Gastroesophageal sphincter (tissue), 4 donors: ENCODE results near the gene SPSB1. TPM values are rescaled to one million over a fixed set of nuclear protein-coding genes. Genes with fewer than 3 reads are reported as not detected.

Experiments used
- ATAC-seq: fragments of 150-250 bp; one replicate; pipeline ENCODE4 v1.9.1; 2016; ENCODE audit warnings: mild to moderate bottlenecking, moderate library complexity
- H3K27ac ChIP-seq, 4 donors: fragments of 200-600 bp; sonication (generic) in 3 of 4; 1 replicate in 3 of 4; 2 replicates in 1 of 4; pipeline ENCODE4 v1.5.1; 2016 to 2019
- H3K27me3 ChIP-seq: fragments of 200-600 bp; sonication (generic); one replicate; pipeline ENCODE4 v1.5.1; 2019
- H3K36me3 ChIP-seq, 2 donors: fragments of 200-600 bp; sonication (generic); one replicate each; pipeline ENCODE4 v1.5.1; 2019; ENCODE audit warnings: control low read depth in 1 of 2
- H3K4me1 ChIP-seq, 3 donors: fragments of 200-600 bp; sonication (generic); 1 replicate in 2 of 3; 2 replicates in 1 of 3; pipeline ENCODE4 v1.5.1; 2016 to 2019; ENCODE audit warnings: control low read depth in 2 of 3
- H3K4me3 ChIP-seq, 2 donors: fragments of 200-600 bp; sonication (generic); one replicate each; pipeline ENCODE4 v1.5.1; 2019; ENCODE audit warnings: mild to moderate bottlenecking in 1 of 2, moderate library complexity in 1 of 2
- H3K9me3 ChIP-seq, 3 donors: fragments of 200-600 bp; sonication (generic); one replicate each; pipeline ENCODE4 v1.5.1; 2017 to 2019; ENCODE audit warnings: control low read depth in 2 of 3
- EP300 ChIP-seq: sonication (generic); formaldehyde crosslinking; IDR thresholded peaks from one replicate; pipeline ENCODE4 v1.6.1; 2017; ENCODE audit warnings: antibody characterized with exemption, mild to moderate bottlenecking
- POLR2A ChIP-seq, 2 donors: fragments of 450-650 bp; IDR thresholded peaks; one replicate each; pipeline ENCODE4 v1.6.1; 2017; ENCODE audit warnings: antibody characterized with exemption in 2 of 2, mild to moderate bottlenecking in 2 of 2, moderate library complexity in 1 of 2
- POLR2AphosphoS5 ChIP-seq: sonication (generic); formaldehyde crosslinking; IDR thresholded peaks from one replicate; pipeline ENCODE4 v1.6.1; 2017; ENCODE audit warnings: antibody characterized with exemption
- WGBS, 2 donors: methylation state at CpG; one replicate each; pipeline ENCODE4 v1.1.5; 2018; ENCODE audit warnings: low coverage in 1 of 2; 5-methylcytosine and 5-hydroxymethylcytosine counted together
- total RNA-seq, 4 donors: library from RNA; depleted of rRNA; stranded (reverse); fragments of >200 nt; gene quantifications; one replicate each; pipeline ENCODE4 v1.1.0, GENCODE V29; 2016
- TF ChIP-seq, protein P1 (sequence below), 4 experiments: fragments of 200-600 bp in 2 of 4; fragments of 450-650 bp in 2 of 4; sonication (generic) in 1 of 4; IDR thresholded peaks; one replicate each; pipeline ENCODE4 v1.5.1; 2017 to 2019; ENCODE audit warnings: antibody characterized with exemption in 4 of 4, mild to moderate bottlenecking in 2 of 4, moderate library complexity in 2 of 4

The SPSB1 gene
- total RNA-seq, 4 donors from 2014 or later, result 56.3 to 111 (median 99.5) TPM

DNA sequence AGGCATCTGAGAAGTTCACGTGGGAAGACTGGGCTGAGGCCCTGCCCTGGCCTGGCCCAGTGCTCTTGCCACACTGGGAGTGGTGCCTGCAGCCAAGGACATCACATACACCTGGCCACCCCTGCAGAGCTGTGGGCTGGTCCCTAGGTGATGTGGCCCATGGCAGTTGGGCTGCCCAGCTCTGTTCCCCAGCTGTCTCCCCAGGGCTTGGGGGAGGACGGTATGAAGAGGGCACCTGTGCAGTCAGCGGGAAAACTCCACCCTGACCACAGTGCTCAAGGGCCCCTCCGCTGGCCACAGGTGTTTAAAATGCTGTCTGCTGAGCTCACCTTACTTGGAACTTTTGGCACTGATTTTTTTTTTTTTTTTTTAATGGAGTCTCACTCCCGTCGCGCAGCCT is 126.2 kb downstream of the SPSB1 start:
- Histone ChIP-seq H3K36me3 (no peaks in the 10 kb centered on the region), H3K27me3 (no peaks in the 10 kb centered on the region), H3K4me1 (peaks cover 0 to 14% (median 8%) of the 10 kb centered on the region in 3 donors), H3K27ac (no peak overlapping the region), H3K9me3 (no peaks in the 10 kb centered on the region), H3K4me3 (no peak overlapping the region)
- WGBS, 2 donors, result 100% methylated on average over 3 of the region's 7 CpGs; no CpG with 5 or more reads in 1 of the 2 donors
- ATAC-seq, result no peak
- TF ChIP-seq POLR2A (IDR thresholded peaks at IDR 0.05) (no peak), EP300 (no peak), POLR2AphosphoS5 (no peak)
- TF ChIP-seq, protein P1, sequence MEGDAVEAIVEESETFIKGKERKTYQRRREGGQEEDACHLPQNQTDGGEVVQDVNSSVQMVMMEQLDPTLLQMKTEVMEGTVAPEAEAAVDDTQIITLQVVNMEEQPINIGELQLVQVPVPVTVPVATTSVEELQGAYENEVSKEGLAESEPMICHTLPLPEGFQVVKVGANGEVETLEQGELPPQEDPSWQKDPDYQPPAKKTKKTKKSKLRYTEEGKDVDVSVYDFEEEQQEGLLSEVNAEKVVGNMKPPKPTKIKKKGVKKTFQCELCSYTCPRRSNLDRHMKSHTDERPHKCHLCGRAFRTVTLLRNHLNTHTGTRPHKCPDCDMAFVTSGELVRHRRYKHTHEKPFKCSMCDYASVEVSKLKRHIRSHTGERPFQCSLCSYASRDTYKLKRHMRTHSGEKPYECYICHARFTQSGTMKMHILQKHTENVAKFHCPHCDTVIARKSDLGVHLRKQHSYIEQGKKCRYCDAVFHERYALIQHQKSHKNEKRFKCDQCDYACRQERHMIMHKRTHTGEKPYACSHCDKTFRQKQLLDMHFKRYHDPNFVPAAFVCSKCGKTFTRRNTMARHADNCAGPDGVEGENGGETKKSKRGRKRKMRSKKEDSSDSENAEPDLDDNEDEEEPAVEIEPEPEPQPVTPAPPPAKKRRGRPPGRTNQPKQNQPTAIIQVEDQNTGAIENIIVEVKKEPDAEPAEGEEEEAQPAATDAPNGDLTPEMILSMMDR (IDR thresholded peaks at IDR 0.05), result no peak

Other genes with a start within 250 kb of the SPSB1 start
- 1 to 10 TPM in 1 of 4 donors, under 1 TPM in 3; 0.16 to 2.7 (median 0.39) TPM for gene SLC2A5, start 223.3 kb upstream of the SPSB1 start, total RNA-seq
- 1 to 10 TPM; 2.8 to 4.4 (median 4.0) TPM for gene GPR157, start 163.8 kb upstream of the SPSB1 start, total RNA-seq
- gene H6PD, start 58.1 kb upstream of the SPSB1 start, total RNA-seq, result 10 to 100 TPM; 27.0 to 62.2 (median 44.0) TPM
- 10 to 100 TPM in 2 of 4 donors, 1 to 10 TPM in 2; 7.0 to 11.5 (median 10.5) TPM for gene SLC25A33, start 246.6 kb downstream of the SPSB1 start, total RNA-seq